ENCODE measurements around the gene LEFTY1.

LEFTY1 gene

DNA sequence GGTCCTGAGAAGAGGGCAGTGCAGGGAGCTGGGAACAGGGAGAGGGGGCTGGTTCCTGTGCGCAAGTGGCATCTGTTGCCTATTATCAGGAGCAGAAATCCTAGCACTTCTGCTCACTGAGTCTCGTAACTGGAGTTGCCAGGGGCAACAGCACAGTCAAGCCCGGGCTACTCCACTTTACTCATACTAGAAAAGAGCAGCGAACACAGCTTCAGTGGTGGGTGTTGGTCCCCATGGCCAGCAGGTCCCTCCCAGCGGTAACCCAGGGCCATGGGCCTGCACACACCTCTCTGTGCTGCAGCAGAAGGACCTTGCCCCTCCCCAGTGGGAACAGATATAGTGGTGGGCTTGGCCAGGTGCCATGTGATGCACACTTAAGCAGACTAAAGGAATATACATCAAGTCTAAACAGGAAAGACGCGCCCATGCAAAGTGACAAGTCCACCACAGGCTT, 26.6 kb upstream of the LEFTY1 start:
- no peak for DNase-seq (ENCODE audit: low read depth in 2 of 2)

DNA sequence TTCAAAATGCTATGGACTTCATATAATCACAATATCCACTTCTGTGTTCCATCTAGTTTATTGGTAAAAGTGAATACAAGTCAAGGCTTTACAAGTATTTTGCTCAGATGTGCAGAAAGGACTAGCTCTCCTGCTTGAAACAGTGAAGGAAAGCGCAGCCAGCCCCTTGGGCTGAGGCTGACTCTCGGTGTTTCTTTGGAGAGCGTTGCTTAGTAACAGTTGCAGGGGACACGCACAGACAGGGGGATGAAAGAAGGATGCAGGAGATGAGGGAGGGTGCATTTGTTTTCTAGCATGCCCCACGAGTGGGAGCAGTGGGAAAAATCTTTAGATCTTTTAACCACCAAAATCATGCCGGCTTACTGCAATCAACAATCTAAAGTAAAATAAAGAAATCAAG, 26.0 kb upstream of the LEFTY1 start:
- no peak for DNase-seq (ENCODE audit: low read depth in 2 of 2)

DNA sequence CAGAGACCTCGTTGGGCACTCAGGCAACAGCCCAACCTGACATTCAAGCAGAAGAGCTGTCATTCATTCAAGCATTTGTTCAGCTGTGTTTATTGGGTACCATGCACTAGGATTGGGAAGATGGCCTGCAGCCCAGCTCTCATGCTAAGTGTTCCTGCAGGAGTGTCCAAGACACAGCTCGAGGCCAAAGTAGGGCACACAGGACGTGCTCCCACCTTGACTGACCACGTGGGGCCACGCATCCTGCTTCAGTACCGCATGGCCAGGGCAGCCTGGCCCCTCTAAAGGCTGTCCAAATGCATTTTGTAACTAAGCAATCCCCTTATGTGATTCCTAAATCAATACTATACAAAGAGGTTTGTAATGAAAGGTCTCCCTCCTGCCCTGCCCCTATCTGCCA, 25.4 kb upstream of the LEFTY1 start:
- DNase-seq (ENCODE audit: low read depth in 2 of 2): no peak

DNA sequence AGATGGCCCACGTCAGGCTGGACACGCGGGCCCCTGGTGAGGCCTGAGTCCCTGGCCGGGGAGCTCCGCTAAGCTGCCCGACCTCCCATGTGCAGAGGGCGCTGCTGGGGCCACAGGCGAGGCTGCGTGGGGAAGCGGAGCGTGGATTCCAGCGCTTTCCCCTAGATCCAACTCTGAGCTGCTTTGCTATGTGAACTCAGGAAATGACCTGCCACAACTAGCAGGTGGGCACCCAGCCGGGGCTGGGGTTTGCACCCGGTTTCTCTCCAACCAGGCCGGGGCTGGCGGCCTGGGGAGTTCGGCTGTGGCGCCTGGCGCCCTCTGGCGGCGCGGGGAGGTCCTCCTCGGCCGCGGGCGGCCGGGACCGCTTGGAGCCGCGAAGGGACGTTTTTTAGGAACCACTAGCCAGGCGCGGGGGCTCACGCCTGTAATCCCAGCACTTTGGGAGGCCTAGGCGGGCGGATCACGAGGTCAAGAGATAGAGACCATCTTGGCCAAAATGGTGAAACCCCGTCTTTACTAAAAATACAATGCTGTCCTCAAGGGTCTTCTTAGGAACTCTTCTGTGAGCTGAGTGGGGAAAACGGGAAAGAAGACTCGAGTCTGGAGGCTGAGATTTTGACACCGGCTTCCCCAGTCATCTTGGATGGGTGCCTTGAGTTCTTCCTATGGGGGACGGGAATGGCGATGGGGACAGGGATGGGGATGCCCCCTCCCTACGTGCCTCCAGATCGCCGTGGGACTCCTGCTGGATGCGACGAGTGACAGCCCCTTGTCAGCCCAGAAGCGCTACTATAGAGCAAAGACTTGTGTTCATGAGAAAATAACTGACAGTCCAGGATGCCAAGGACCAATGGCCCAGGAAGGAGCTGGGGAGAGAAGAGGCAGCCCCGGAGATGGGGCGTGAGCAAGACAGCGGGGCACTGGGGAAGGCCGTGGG, 22.5 kb upstream of the LEFTY1 start:
- DNase-seq (ENCODE audit: low read depth in 2 of 2): peak; percentile 43 to 67

DNA sequence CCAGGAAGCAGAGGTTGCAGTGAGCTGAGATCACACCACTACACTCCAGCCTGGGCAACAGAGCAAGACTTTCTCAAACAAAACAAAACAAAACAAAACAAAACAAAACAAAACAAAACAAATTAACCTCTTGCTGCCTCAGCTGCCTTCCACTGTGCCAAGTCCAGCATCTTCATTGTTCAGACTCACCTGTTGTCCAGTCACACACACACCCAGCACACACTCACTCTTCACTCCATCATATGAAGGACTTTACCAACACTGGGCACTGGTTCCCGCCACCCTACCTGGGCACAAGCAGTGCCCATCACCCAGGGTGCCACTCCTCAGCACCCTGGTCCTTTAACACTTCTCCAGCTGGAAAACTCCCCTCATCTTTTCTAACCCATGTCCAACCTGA, 20.5 kb upstream of the LEFTY1 start:
- DNase-seq (ENCODE audit: low read depth in 2 of 2): no peak

DNA sequence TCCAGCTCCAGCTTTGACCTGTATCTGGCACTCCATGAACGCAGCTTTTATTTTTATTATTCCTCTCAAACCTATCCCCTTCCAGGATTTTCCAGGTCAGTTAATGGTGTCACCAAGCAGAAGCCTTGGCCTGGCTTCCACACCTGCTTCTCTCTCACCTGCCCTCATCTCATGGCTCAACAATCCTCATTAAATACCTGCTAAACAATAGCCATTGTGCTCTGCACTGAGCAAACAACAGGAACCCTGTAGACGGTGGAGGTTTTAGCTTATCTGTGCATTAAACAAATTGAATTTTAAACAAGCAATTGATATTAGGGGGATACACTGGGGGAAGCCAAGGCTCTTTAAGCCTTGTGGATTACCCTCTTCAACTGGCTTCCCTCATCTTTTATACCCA, 19.8 kb upstream of the LEFTY1 start:
- no peak for DNase-seq (ENCODE audit: low read depth in 2 of 2)

DNA sequence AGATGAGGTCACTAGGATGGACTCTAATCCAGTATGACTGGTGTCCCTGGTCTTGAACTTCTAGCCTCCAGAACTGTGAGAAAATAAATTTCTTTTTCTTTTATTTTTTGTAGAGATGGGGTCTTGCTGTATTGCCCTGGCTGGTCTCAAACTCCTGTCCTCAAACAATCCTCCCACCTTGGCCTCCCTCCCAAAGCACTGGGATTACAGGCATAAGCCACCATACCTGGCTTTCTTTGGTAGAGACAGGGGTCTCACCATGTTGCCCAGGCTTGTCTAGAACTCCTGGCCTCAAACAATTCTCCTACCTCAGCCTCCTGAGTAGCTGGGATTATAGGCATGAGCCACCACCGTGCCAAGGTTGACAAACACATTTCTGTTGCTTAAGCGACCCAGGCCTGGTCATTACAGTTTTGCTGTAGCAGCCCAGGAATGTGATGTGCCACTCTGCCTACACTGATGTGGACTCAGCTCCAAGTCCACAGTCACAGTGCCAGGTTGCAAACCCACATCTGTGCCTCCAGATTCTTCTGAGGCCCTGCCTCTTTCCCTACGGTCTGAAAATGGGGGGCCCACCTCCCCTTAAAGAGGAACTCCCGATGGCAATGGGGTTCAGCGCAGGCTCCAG, 19.2 kb upstream of the LEFTY1 start:
- no peak for DNase-seq (ENCODE audit: low read depth in 2 of 2)

DNA sequence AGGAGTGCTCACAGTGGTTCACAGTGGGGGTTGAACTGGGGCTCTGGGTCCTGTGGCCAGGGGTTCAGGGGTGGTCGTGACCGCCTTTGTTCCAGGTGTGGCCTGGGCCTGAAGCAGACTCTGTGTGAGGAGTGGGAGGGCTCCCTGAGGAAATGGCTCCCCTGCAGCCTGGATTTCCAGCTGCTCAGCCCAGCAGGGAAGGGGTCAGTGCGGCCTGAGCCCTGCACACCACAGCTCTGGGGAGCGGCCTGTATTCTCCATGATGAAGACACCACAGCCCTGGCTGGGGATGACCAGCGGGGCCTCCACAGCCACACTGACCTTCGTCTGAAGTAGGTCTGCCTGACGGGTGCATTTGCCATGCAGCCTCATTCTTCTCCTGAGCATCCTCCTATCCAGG, 18.4 kb upstream of the LEFTY1 start:
- DNase-seq (ENCODE audit: low read depth in 2 of 2): no peak

DNA sequence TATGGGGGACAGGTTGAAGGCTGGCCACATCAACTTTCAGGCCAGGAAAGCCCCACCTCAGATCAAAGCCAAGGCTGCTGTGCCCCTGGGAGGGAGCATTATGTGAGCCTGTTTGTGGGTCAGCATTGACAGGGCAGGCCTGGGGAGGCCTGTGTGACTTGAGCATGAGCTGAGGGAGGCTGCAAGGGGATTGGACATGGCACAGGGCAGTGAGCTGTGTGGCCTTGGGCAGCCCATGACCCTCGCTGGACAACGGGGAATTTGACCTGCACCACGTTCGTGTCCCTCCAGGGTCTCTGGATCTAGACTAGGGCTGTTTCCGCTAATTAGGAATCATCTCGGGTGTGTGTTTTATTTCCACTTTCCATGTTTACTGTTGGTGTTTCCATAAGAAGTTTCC, 17.5 kb upstream of the LEFTY1 start:
- DNase-seq (ENCODE audit: low read depth in 2 of 2): no peak

DNA sequence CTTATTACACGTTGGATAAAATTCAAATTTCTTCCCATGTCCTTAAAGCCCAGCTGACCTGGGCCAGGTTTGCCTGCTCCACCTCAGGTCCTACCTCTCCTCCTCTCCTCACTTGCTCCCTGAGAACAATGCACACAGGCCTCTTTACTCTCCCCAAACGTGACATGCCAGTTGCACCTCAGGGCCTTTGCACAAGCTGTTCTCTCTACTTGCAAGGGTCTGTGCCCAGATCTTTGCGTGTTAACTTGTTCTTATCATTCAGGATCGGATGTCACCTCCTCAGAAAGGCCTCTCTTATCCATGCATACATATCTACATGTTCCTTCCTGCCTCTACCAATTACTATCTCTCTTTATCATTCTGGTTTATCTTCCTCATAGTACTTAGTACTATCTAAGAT, 14.7 kb upstream of the LEFTY1 start:
- DNase-seq (ENCODE audit: low read depth in 2 of 2): no peak

DNA sequence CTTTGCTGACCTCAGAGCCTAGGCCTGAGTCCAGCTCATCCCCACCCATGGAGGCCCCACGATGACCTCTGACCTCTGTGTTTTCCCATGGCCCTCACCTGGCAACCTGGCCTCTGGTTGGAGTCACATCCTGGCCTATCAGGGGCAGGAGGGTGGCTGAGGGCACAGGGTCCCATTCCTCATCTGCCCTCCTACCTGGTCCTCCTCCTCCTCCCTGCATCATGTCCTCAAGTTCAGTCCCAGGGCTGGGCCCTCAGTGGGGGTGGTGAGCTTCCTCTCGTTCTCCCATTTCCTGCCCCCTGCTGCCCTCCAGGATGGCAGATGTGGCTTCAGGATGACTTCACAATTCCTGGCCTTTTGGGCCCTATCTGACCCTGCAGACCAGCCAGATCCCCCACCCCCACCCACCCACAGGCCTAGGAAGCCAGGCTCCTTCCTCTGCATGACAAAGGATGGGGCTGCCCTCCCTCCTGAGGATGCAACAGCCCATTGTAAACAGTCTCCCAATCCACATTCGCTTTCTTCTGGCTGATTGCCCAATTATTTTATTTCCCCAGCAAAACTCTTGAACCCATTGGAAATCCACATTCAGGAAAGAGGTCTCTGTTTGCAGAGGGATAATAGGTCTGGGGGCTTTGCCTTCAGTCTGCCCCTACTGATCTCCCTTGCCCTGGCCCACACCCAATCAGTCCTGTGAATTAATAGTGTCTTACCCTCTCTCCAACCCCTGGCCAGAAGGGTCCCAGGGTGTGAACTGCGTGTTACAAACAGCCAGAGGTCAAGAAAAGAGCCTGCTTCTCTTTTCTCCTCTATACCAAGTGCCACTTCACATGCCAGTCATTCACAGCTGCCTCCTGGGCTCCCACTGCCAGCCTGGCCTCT, 10.3 kb upstream of the LEFTY1 start:
- DNase-seq (ENCODE audit: low read depth in 2 of 2): no peak

DNA sequence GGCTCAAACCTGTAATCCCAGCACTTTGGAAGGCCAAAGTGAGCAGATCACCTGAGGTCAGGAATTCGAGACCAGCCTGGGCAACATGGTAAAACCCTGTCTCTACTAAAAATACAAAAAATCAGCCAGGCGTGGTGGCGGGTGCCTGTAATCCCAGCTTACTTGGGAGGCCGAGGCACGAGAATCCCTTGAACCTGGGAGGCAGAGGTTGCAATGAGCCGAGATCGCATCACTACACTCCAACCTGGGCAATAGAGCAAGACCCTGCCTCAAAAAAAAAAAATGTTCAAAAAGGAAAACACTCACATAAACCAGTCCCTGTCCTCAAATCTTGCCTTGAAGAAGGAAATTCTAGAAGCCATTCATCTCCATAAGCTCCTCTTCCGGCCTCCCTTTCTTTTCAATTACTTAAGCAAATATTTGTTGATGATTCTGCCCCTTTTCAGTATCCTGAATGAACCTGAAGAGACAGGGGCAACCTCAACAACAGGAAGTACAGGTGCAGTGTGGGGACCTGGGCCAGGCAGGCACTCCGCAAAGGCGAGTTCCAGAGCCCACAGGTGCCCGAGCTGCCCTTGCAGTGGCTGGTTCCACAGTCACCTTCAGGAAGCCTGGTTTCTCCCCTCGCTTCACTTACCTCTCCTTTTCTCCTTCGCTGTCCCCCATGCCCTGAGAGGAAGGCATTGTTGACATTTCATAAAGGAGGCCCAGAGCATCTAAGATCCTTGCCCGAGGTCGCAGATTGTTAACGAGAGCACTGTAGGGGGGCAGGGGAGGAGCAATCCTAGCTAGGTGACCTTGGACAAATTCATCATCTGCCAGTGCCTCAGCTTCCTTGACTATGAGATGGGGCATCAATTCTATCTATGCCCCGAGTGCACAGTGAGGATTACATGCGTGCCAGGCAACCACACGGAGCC, 8.9 kb upstream of the LEFTY1 start:
- DNase-seq (ENCODE audit: low read depth in 2 of 2): no peak

DNA sequence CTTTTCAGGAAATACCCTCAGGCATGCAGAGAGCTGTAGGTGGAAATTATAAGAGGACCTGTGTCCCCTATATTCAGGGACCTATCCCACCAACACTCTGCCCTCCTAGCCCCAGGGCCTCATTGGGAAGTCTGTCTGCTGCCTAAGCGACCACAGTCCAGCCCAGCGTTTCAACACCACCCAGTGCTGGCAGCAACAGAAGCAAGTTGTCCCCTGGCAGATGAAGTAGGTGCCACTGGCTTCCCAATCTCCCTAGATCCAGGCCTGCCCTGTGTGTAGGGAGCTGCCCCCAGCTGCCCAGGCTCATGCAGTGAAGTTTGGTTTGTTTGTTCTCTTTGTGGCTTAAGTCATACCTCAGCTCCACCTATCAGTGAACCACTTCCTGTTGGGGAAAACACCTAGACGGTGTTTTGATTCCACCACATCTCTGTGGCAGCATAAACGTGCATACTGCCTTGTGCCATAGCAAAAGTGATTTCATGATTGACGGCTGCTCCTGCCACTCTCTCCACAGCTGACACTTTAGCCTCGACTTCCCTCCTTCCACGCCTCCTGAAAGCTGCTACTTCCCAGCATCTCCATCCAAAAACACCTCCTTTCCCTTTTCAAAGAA, 8.1 kb upstream of the LEFTY1 start:
- peak; percentile 49 to 53 for DNase-seq (ENCODE audit: low read depth in 2 of 2)

DNA sequence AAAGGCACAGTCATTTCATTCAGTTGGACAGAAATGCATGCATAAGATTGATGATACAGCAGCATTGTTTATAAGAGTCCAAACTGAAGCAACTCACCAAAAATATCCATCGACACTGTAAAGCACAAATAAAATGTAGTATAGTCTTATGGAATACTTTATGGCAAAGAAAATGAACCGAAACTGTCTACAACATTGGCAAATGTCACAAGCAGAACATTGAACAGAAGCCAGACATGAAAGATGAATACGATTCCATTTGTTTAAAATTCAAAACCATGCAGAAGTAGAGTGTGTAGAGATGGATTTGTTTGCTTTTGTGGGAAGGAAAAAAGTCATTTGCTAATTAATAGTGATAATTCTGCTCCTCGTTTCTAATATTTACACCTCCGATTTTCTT, 7.5 kb upstream of the LEFTY1 start:
- DNase-seq (ENCODE audit: low read depth in 2 of 2): no peak

DNA sequence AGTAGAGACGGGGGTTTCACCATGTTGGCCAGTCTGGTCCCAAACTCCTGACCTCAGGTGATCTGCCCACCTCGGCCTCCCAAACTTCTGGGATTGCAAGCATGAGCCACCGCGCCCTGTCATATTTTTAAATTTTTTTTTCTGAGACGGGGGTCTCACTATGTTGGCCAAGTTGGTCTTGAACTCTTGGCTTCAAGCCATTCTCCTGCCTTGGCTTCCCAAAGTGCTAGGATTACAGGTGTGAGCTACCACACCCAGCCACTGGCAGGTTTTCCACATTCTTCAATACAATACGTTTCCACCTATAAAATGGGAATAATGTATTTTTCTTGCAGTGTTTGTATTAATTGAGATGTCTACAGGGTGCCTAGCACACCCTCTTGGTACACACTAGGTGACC, 3.4 kb upstream of the LEFTY1 start:
- no peak for DNase-seq (ENCODE audit: low read depth in 2 of 2)

DNA sequence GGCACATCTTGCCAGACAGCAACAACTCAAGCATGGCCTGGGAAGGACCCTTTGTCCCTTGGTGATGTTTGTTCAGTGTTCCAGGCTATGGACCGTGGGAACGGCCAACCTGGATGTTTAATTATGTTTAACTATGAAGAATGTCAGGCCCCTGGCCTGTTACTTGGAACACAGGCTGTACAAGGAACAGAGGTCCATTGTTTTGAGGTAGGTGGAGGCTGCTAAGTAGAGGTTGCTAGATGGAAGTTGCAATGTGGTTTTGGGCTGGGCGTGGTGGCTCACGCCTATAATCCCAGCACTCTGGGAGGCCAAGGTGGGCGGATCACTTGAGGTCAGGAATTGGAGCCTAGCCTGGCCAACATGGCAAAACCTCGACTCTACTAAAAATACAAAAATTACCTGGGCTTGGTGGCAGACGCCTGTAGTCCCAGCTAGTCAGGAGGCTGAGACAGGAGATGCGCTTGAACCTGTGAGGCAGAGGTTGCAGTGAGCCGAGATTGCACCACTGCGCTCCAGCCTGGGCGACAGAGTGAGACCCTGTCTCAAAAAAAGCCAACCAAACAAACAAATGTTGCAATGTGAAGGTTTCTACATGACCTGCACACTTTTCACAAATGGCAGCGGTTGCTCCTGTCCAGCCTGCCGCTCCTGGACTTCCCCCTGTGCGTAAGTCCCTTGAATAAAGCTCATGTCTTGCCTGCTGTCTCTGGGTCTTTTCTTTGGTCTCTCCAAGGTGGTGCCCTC, 2.5 kb upstream of the LEFTY1 start:
- no peak for DNase-seq (ENCODE audit: low read depth in 2 of 2)

DNA sequence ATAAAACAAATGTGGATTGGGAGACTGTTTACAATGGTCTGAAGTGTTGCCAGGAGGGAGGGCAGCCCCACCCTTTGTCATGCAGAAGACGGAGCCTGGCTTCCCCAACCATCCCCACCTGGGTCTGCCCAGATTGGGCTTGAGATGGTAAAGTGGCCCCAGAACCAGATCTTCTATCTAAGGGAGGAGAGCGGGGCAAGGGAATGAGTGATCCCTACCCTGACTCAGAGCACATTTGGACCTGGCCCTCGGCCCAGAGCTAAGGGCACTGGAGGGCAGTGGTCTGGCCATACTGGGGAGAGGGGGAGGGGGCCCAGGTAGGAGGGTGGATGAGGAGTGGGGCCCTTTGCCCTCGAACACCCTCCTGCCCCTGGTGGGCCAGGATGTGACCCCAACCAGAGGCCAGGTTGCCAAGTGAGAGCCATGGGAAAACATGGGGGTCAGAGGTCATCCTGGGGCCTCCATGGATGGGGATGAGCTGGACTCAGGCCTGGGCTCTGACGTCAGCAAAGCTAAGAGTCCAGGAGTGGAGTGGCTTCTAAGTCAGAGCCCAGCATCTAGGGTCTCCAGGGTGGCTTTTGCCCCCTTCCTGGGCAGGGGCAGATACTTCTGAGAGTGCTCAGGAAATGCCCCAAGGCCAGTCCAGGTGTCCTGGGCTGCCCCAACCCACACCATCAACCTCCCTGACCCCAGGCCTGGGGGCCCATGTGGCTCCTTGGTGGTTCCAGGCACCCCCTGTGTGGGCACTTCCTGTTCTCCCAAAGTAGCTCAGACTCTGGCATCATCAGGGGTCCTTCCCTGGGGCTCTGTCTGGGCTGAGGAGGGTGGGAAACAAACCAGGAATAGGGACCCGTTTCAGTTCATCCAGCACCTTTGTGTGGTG, 1.6 kb upstream of the LEFTY1 start:
- no peak for DNase-seq (ENCODE audit: low read depth in 2 of 2)

DNA sequence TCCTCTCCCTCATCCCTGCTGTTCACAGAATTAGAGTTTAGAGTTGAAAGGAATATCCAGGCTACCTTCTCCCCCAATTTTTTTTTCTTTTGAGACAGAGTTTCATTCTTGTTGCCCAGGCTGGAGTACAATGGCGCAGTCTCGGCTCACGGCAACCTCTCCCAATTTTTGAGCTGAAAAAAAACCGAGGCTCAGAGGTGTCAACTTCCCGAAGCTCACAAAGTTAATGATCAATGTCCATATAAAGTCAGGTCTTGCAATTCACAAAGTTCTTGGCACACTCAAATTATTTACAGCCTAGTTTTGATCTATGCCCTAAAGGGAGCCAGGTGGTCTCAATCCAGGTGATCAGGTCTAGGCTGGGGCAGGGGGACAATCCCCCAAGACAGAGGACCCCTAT, 797 bp upstream of the LEFTY1 start:
- no peak for DNase-seq (ENCODE audit: low read depth in 2 of 2)

DNA sequence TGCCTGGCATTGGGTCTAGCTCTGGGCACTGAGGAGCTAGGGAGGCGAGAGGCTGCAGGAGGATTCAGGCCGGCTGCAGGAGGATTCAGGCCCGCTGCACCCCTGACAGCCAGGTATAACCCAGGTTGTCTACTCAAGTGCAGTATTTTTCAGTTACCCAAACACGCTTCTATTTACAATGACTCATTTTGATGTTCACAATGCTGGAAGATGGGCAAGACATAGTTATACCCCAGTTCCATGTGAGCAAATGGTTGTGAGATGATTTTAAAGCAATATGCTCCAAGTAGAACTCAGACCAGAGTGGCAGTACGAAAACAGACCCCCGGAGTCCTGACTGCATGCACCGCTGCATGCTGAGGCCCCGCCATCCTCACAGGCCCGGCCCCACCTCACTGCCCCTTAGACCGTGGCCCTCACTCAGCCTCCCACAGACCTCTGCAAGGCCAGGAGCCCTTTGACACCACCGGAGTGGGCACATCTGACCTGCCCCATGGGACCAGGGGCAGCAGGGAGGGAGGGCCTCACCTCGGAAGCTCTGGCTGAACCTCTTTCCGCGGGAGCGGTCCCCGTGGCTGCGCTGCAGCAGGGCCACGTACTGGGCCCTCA, 553 bp downstream of the LEFTY1 start:
- DNase-seq (ENCODE audit: low read depth in 2 of 2): no peak
